Putamen (tissue), 1 donor: ENCODE data around the gene EP400.
A peak's percentile ranks its signal among the peaks of the same experiment; 100 is the strongest.

Experiments used
- DNase-seq: peaks from one replicate; pipeline ENCODE4 v3.0.0-alpha.2; 2016; ENCODE audit warnings: low spot score

The EP400 gene

GRCh38 chr12:131949431-131950181 is at the start of gene EP400:
EP400 (plus strand) TSS chr12:131949942; CDS start chr12:131960620, 10,678 bp downstream.
- peak; percentile 92 for DNase-seq

- DNase-seq, result no peak
These were observed 49.3 kb upstream of the EP400 start for GRCh38 chr12:131900397-131900796.

- DNase-seq, result no peak
These were observed 48.1 kb upstream of the EP400 start for GRCh38 chr12:131901431-131902331.

GRCh38 chr12:131902332-131903241 is 47.2 kb upstream of the EP400 start:
- DNase-seq, result no peak

GRCh38 chr12:131903270-131904255 is 46.2 kb upstream of the EP400 start:
- DNase-seq, result no peak

GRCh38 chr12:131904346-131904745 is 45.4 kb upstream of the EP400 start:
- no peak for DNase-seq

GRCh38 chr12:131905081-131905629 is 44.6 kb upstream of the EP400 start:
- DNase-seq, result no peak

GRCh38 chr12:131905630-131906091 is 44.1 kb upstream of the EP400 start:
- no peak for DNase-seq

- DNase-seq, result no peak
These were observed 42.2 kb upstream of the EP400 start for GRCh38 chr12:131907379-131908091.

GRCh38 chr12:131908092-131909080 is 41.4 kb upstream of the EP400 start:
- no peak for DNase-seq

- DNase-seq, result no peak
These were observed 40.5 kb upstream of the EP400 start for GRCh38 chr12:131909081-131909751.

GRCh38 chr12:131909752-131910219 is 40.0 kb upstream of the EP400 start:
- no peak for DNase-seq

- DNase-seq, result no peak
These were observed 39.3 kb upstream of the EP400 start for GRCh38 chr12:131910302-131911027.

- DNase-seq, result no peak
These were observed 38.6 kb upstream of the EP400 start for GRCh38 chr12:131911028-131911650.

- no peak for DNase-seq
These were observed 37.8 kb upstream of the EP400 start for GRCh38 chr12:131911851-131912477.
